Ishikawa (cell line): ENCODE results near the gene KRT1.

Source experiments
- CEBPB ChIP-seq: IDR thresholded peaks from 2 replicates; pipeline ENCODE4 v1.6.1; 2012
- EGR1 ChIP-seq: IDR thresholded peaks from 2 replicates; pipeline ENCODE4 v1.6.1; 2012
- TEAD4 ChIP-seq: IDR thresholded peaks from 2 replicates; pipeline ENCODE4 v1.6.1; 2012
- TF ChIP-seq, protein P1 (sequence below): IDR thresholded peaks from 2 replicates; pipeline ENCODE4 v1.6.1; 2012; ENCODE audit warnings: low read depth, mild to moderate bottlenecking

DNA sequence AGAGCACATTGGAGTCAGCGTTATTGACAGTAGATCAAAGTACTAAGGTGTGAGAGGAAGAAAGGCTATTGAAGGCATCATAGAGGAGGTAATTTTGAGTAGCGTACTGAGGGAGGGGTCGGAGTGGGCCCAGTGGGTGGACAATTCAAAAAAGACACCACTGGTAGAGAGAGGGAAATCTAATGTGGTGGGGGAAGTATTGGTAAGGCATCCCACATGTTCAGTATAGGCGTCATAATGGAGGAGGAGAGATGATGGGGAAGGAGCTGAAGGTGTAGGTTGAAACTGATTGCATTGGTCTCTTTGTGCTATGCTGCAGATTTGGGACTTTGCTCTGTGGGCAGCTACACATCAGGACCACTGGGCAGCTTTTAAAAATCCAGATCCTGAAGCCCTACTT lies 46.8 kb upstream of the KRT1 start:
- no peak for TF ChIP-seq CEBPB
- TF ChIP-seq TEAD4 = no peak
- TF ChIP-seq, protein P1, sequence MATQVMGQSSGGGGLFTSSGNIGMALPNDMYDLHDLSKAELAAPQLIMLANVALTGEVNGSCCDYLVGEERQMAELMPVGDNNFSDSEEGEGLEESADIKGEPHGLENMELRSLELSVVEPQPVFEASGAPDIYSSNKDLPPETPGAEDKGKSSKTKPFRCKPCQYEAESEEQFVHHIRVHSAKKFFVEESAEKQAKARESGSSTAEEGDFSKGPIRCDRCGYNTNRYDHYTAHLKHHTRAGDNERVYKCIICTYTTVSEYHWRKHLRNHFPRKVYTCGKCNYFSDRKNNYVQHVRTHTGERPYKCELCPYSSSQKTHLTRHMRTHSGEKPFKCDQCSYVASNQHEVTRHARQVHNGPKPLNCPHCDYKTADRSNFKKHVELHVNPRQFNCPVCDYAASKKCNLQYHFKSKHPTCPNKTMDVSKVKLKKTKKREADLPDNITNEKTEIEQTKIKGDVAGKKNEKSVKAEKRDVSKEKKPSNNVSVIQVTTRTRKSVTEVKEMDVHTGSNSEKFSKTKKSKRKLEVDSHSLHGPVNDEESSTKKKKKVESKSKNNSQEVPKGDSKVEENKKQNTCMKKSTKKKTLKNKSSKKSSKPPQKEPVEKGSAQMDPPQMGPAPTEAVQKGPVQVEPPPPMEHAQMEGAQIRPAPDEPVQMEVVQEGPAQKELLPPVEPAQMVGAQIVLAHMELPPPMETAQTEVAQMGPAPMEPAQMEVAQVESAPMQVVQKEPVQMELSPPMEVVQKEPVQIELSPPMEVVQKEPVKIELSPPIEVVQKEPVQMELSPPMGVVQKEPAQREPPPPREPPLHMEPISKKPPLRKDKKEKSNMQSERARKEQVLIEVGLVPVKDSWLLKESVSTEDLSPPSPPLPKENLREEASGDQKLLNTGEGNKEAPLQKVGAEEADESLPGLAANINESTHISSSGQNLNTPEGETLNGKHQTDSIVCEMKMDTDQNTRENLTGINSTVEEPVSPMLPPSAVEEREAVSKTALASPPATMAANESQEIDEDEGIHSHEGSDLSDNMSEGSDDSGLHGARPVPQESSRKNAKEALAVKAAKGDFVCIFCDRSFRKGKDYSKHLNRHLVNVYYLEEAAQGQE = no peak
- no peak for TF ChIP-seq EGR1
